Spleen (tissue), 7 donors: ENCODE results near the gene GTPBP1.

Experiments
- CTCF ChIP-seq, 11 experiments: fragments of 200-600 bp in 7 of 11; fragments of 450-650 bp in 4 of 11; sonication (generic) in 4 of 11; IDR thresholded peaks in 8 of 11; conservative IDR thresholded peaks in 3 of 11; 1 replicate in 7 of 11; 2 replicates in 4 of 11; pipeline versions ENCODE4 v1.4.0 to v1.8.0; 2016 to 2021; ENCODE audit warnings: antibody characterized with exemption in 11 of 11, inconsistent platforms in 4 of 11, mild to moderate bottlenecking in 1 of 11
- POLR2A ChIP-seq, 3 donors: fragments of 450-650 bp; IDR thresholded peaks; one replicate each; pipeline ENCODE4 v1.5.1; 2017; ENCODE audit warnings: antibody characterized with exemption in 3 of 3, mild to moderate bottlenecking in 1 of 3
- POLR2AphosphoS5 ChIP-seq, 3 donors: sonication (generic); formaldehyde crosslinking; IDR thresholded peaks; one replicate each; pipeline ENCODE4 v1.5.1; 2017; ENCODE audit warnings: antibody characterized with exemption in 3 of 3
- donor health status: DM: no; HTN: no; CAD: no; lungs with moderate emphysema.
- donor health status: DM: no; HTN: no; CAD: no.
- donor health status: DM: no; HTN: no; CAD: no.

- TF ChIP-seq CTCF (IDR thresholded peaks at IDR 0.05 in 8 of 11, conservative IDR thresholded peaks at IDR 0.05 in 3 of 11) (no peak), POLR2AphosphoS5 (IDR thresholded peaks at IDR 0.05) (no peak), POLR2A (IDR thresholded peaks at IDR 0.05) (no peak)
These were observed 70.3 kb downstream of the GTPBP1 start for GRCh38 chr22:38776086-38776485.
